HCT116 (cell line): ENCODE data around the gene ATF1. TPM values are rescaled to one million over a fixed set of nuclear protein-coding genes. Genes with fewer than 3 reads are reported as not detected.
"Not testable (repeated sequence)": the region's sequence is repeated elsewhere in the genome, so short reads cannot be mapped to it uniquely, and the experiment has no call there.

Experiments used
- ATAC-seq: fragments of 200-7000 bp; cut with Tn5 transposase; 2 replicates; pipeline ENCODE4 v1.9.1; 2020; ENCODE audit warnings: mild to moderate bottlenecking, moderate library complexity
- BruUV-seq: library from RNA; stranded (reverse); fragments of 400-500 nt; replicated peaks from 2 replicates; lab custom pipeline; 2021; lab: Mats Ljungman, UMichigan
- CTCF ChIA-PET: fragments of 300-600 bp; sonication (Branson Sonifier 250); formaldehyde crosslinking; loops from one replicate; lab custom pipeline; 2021; ENCODE audit warnings: antibody characterized with exemption; lab: Charles Lee
- POLR2A ChIA-PET: fragments of 300-600, 350-600 bp; sonication (Branson Sonifier 250); formaldehyde crosslinking; loops from one replicate; lab custom pipeline; 2021; ENCODE audit warnings: antibody characterized with exemption; lab: Charles Lee
- RAD21 ChIA-PET, 2 experiments: fragments of 300-600 bp; sonication (Branson Sonifier 250); formaldehyde crosslinking; loops; one replicate each; lab custom pipeline; 2023; ENCODE audit warnings: low total read pairs in 2 of 2; ENCODE audit not compliant: uncharacterized antibody in 2 of 2, unreplicated experiment in 2 of 2, low non-redundant PET in 1 of 2; lab: Charles Lee
- DNase-seq: peaks from one replicate; pipeline ENCODE4 v3.0.0-alpha.2; 2010; ENCODE audit warnings: low read depth, low spot score
- H2AFZ ChIP-seq: fragments of 200-600 bp; shearing (Covaris generic), sonication (generic); 2 replicates; pipeline ENCODE4 v1.6.1; 2017; ENCODE audit warnings: low read depth, mixed run types, mixed read lengths, antibody characterized with exemption, low read length; ENCODE audit not compliant: poor library complexity, severe bottlenecking
- H3K27ac ChIP-seq: 2 replicates; pipeline ENCODE4 v1.5.1; 2012; ENCODE audit warnings: low read depth, low read length
- H3K27me3 ChIP-seq: fragments of 200-600 bp; sonication (generic); 2 replicates; pipeline ENCODE4 v1.6.1; 2016; ENCODE audit warnings: mixed run types, low read length, mixed read lengths; ENCODE audit not compliant: insufficient read depth
- H3K36me3 ChIP-seq, 2 experiments: fragments of 200-500 bp in 1 of 2; fragments of 200-600 bp in 1 of 2; sonication (Bioruptor generic) in 1 of 2; sonication (generic) in 1 of 2; 2 replicates each; pipeline versions ENCODE4 v1.5.1 to v1.6.1; 2014 to 2016; ENCODE audit warnings: low read length in 2 of 2, inconsistent platforms in 1 of 2, mixed read lengths in 1 of 2, mixed run types in 1 of 2; ENCODE audit not compliant: insufficient read depth in 2 of 2, control insufficient read depth in 1 of 2
- H3K4me1 ChIP-seq, 2 experiments: fragments of 200-600 bp in 1 of 2; sonication (generic) in 1 of 2; 2 replicates each; pipeline versions ENCODE4 v1.5.1 to v1.6.1; 2012 to 2017; ENCODE audit warnings: low read length in 2 of 2, inconsistent platforms in 1 of 2, mild to moderate bottlenecking in 1 of 2, mixed read lengths in 1 of 2, mixed run types in 1 of 2, moderate library complexity in 1 of 2; ENCODE audit not compliant: insufficient read depth in 2 of 2, control insufficient read depth in 1 of 2
- H3K4me2 ChIP-seq: fragments of 200-600 bp; sonication (generic); 2 replicates; pipeline ENCODE4 v1.6.1; 2017; ENCODE audit warnings: mixed run types, low read length, mixed read lengths
- H3K4me3 ChIP-seq, 2 experiments: fragments of 200-600 bp in 1 of 2; sonication (generic) in 1 of 2; replicated peaks in 1 of 2; 2 replicates each; pipeline ENCODE4 v1.5.1; 2011 to 2016; ENCODE audit warnings: low read length in 2 of 2, control low read depth in 1 of 2, low read depth in 1 of 2, mild to moderate bottlenecking in 1 of 2, mixed read lengths in 1 of 2, mixed run types in 1 of 2
- H3K79me2 ChIP-seq: fragments of 200-600 bp; sonication (generic); 2 replicates; pipeline ENCODE4 v1.6.1; 2017; ENCODE audit warnings: mild to moderate bottlenecking, mixed run types, low read length, moderate library complexity, mixed read lengths; ENCODE audit not compliant: insufficient read depth
- H3K9ac ChIP-seq: fragments of 200-600 bp; sonication (generic); 2 replicates; pipeline ENCODE4 v1.6.1; 2016; ENCODE audit warnings: low read length, mixed read lengths
- H3K9me2 ChIP-seq: fragments of 200-600 bp; sonication (generic), shearing (Covaris generic); 2 replicates; pipeline ENCODE4 v1.6.1; 2017; ENCODE audit warnings: mixed run types, mild to moderate bottlenecking, moderate library complexity; ENCODE audit not compliant: insufficient read depth
- H3K9me3 ChIP-seq, 2 experiments: fragments of 200-500 bp in 1 of 2; fragments of 200-600 bp in 1 of 2; sonication (Bioruptor generic) in 1 of 2; sonication (generic) in 1 of 2; 2 replicates each; pipeline ENCODE4 v1.6.1; 2014 to 2017; ENCODE audit warnings: low read length in 2 of 2, mixed read lengths in 2 of 2, inconsistent platforms in 1 of 2, low read depth in 1 of 2, mild to moderate bottlenecking in 1 of 2, mixed run types in 1 of 2, moderate library complexity in 1 of 2; ENCODE audit not compliant: control insufficient read depth in 1 of 2, insufficient read depth in 1 of 2
- H4K20me1 ChIP-seq: fragments of 200-600 bp; sonication (generic), shearing (Covaris generic); 2 replicates; pipeline ENCODE4 v1.6.1; 2017; ENCODE audit warnings: mixed run types, mild to moderate bottlenecking, moderate library complexity; ENCODE audit not compliant: insufficient read depth
- CBX3 ChIP-seq: IDR thresholded peaks from 2 replicates; pipeline ENCODE4 v1.6.1; 2012; ENCODE audit warnings: low read depth
- CEBPB ChIP-seq: IDR thresholded peaks from 2 replicates; pipeline ENCODE4 v1.6.1; 2012; ENCODE audit warnings: low read depth
- EZH2phosphoT487 ChIP-seq: fragments of 200-600 bp; IDR thresholded peaks from 2 replicates; pipeline ENCODE4 v1.6.1; 2018; ENCODE audit warnings: antibody characterized with exemption, borderline replicate concordance
- MAX ChIP-seq: IDR thresholded peaks from 2 replicates; pipeline ENCODE4 v1.6.1; 2012
- POLR2A ChIP-seq: IDR thresholded peaks from 2 replicates; pipeline ENCODE4 v1.7.0; 2011; ENCODE audit warnings: borderline replicate concordance; ENCODE audit not compliant: insufficient read depth, insufficient read length; ENCODE audit errors: extremely low read depth
- SRF ChIP-seq: IDR thresholded peaks from 2 replicates; pipeline ENCODE4 v1.6.1; 2012; ENCODE audit warnings: low read depth
- TCF7L2 ChIP-seq: IDR thresholded peaks from 2 replicates; pipeline ENCODE4 v1.7.0; 2011; ENCODE audit warnings: borderline replicate concordance, inconsistent platforms; ENCODE audit not compliant: insufficient read depth, insufficient read length; ENCODE audit errors: extremely low read depth
- ZBTB33 ChIP-seq: IDR thresholded peaks from 2 replicates; pipeline ENCODE4 v1.6.1; 2011; ENCODE audit warnings: mild to moderate bottlenecking, low read length, moderate library complexity; ENCODE audit not compliant: insufficient replicate concordance; ENCODE audit errors: extremely low read depth
- ZFX ChIP-seq: fragments of 450-650 bp; IDR thresholded peaks from 2 replicates; pipeline ENCODE4 v1.6.1; 2017
- intact Hi-C: fragments of 100-400 bp; cut with micrococcal nuclease; formaldehyde crosslinking; loops from 2 replicates; pipeline ENCODE4 v1.10.0; 2022
- total RNA-seq: library from RNA; stranded (reverse); gene quantifications from one replicate; pipeline ENCODE4 v1.2.1, GENCODE V29; 2021; ENCODE audit not compliant: unreplicated experiment

ATF1 gene
- total RNA-seq, 1 experiment from 2014 or later, result 48.8 TPM

- no peak overlapping the region for H2AFZ ChIP-seq
- no peak overlapping the region for H3K4me2 ChIP-seq
- no peak for TF ChIP-seq CEBPB
- no peak for TF ChIP-seq EZH2phosphoT487
- TF ChIP-seq MAX, result no peak
- no peak for TF ChIP-seq SRF
- TF ChIP-seq POLR2A, result no peak
- no peak for TF ChIP-seq CBX3
- TF ChIP-seq ZBTB33, result no peak
- TF ChIP-seq TCF7L2, result no peak
- no peak for TF ChIP-seq ZFX
- ATAC-seq, result no peak
- H3K9ac ChIP-seq, result no peak overlapping the region
- BruUV-seq, result no TSS peak
- no peak for DNase-seq
- intact Hi-C loops, result no loop called here
- H3K9me2 ChIP-seq, result no peaks in the 10 kb centered on the region
- peaks cover 0 to 7% of the 10 kb centered on the region in 2 experiments; a peak in 2 of 4 replicates for H3K9me3 ChIP-seq
- ChIA-PET POLR2A (no interaction called here), RAD21 (no interaction called here), CTCF (interaction anchor here (0.6 kb wide), 1 partner anchor 350 kb away, joined by 3 read pairs; no protein-coding TSS in a partner anchor)
- peaks cover 0 to 4% of the 10 kb centered on the region in 2 experiments; a peak in 1 of 4 replicates for H3K4me1 ChIP-seq
- no peak overlapping the region for H3K27ac ChIP-seq
- H3K27me3 ChIP-seq, result no peaks in the 10 kb centered on the region
- no peaks in the 10 kb centered on the region for H3K79me2 ChIP-seq
- no peak overlapping the region for H3K4me3 ChIP-seq
- H4K20me1 ChIP-seq, result no peaks in the 10 kb centered on the region
- H3K36me3 ChIP-seq, result no peaks in the 10 kb centered on the region
Measured at GRCh38 chr12:50828886-50829285, 65.0 kb downstream of the ATF1 start.

GRCh38 chr12:50833801-50834200 lies 69.9 kb downstream of the ATF1 start:
- intact Hi-C loops, H3K36me3 ChIP-seq, POLR2A ChIA-PET, H3K79me2 ChIP-seq, CTCF ChIA-PET, DNase-seq, H4K20me1 ChIP-seq, H3K9me2 ChIP-seq, ATAC-seq, H3K27me3 ChIP-seq, H3K4me3 ChIP-seq, H3K9me3 ChIP-seq, H3K4me1 ChIP-seq, H3K4me2 ChIP-seq, RAD21 ChIA-PET, H3K27ac ChIP-seq, BruUV-seq, H3K9ac ChIP-seq, H2AFZ ChIP-seq: not testable (repeated sequence)
